HCT116 (cell line): ENCODE measurements around the gene VSNL1.

Experiments used
- CEBPB ChIP-seq: IDR thresholded peaks from 2 replicates; pipeline ENCODE4 v1.6.1; 2012; ENCODE audit warnings: low read depth
- CTCF ChIP-seq, 3 experiments: fragments of 200-600 bp in 1 of 3; sonication (generic) in 1 of 3; IDR thresholded peaks in 2 of 3; conservative IDR thresholded peaks in 1 of 3; 2 replicates each; pipeline ENCODE4 v1.5.1; 2012 to 2017; ENCODE audit warnings: low read depth in 2 of 3, low read length in 2 of 3, antibody characterized with exemption in 1 of 3, borderline replicate concordance in 1 of 3, control low read depth in 1 of 3, mild to moderate bottlenecking in 1 of 3, mixed read lengths in 1 of 3, mixed run types in 1 of 3, moderate library complexity in 1 of 3; ENCODE audit not compliant: insufficient read depth in 1 of 3
- EZH2 ChIP-seq: fragments of 200-600 bp; sonication (generic); IDR thresholded peaks from 2 replicates; pipeline ENCODE4 v1.6.1; 2017; ENCODE audit warnings: antibody characterized with exemption, mixed run types
- EZH2phosphoT487 ChIP-seq: fragments of 200-600 bp; IDR thresholded peaks from 2 replicates; pipeline ENCODE4 v1.6.1; 2018; ENCODE audit warnings: antibody characterized with exemption, borderline replicate concordance
- POLR2A ChIP-seq: IDR thresholded peaks from 2 replicates; pipeline ENCODE4 v1.7.0; 2011; ENCODE audit warnings: borderline replicate concordance; ENCODE audit not compliant: insufficient read depth, insufficient read length; ENCODE audit errors: extremely low read depth
- POLR2AphosphoS5 ChIP-seq: IDR thresholded peaks from 2 replicates; pipeline ENCODE4 v1.6.1; 2011; ENCODE audit warnings: mild to moderate bottlenecking, low read depth, low read length, moderate library complexity
- SIN3A ChIP-seq: IDR thresholded peaks from 2 replicates; pipeline ENCODE4 v1.6.1; 2012; ENCODE audit warnings: low read depth
- SRF ChIP-seq: IDR thresholded peaks from 2 replicates; pipeline ENCODE4 v1.6.1; 2012; ENCODE audit warnings: low read depth
- TCF7L2 ChIP-seq: IDR thresholded peaks from 2 replicates; pipeline ENCODE4 v1.7.0; 2011; ENCODE audit warnings: borderline replicate concordance, inconsistent platforms; ENCODE audit not compliant: insufficient read depth, insufficient read length; ENCODE audit errors: extremely low read depth
- YY1 ChIP-seq: IDR thresholded peaks from 2 replicates; pipeline ENCODE4 v1.6.1; 2011; ENCODE audit warnings: low read length, low read depth, moderate library complexity, mild to moderate bottlenecking; ENCODE audit not compliant: insufficient replicate concordance; ENCODE audit errors: extremely low read depth
- ZBTB33 ChIP-seq: IDR thresholded peaks from 2 replicates; pipeline ENCODE4 v1.6.1; 2011; ENCODE audit warnings: mild to moderate bottlenecking, low read length, moderate library complexity; ENCODE audit not compliant: insufficient replicate concordance; ENCODE audit errors: extremely low read depth
- TF ChIP-seq, protein P1 (sequence below): IDR thresholded peaks from 2 replicates; pipeline ENCODE4 v1.6.1; 2012; ENCODE audit warnings: low read depth
- TF ChIP-seq, protein P2 (sequence below): IDR thresholded peaks from 2 replicates; pipeline ENCODE4 v1.6.1; 2012

DNA sequence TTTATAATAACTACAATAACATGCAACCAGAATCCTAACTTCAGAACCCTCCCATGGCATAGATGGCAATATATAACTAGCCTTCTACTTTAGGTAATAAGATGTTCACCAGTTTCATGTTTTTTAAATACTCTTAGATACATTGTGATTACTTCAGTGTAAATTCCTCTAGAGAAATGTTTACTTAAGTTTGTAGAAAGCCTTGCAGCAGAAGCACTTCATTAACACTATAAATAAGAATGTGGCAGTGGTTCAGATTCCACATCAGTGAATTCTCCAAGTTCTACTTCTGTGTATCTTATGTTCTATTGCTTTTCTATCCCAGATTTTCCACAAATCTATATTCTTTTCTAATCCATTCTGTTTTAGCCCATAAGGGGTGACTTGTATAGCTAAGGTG lies 21.0 kb upstream of the VSNL1 start:
- TF ChIP-seq YY1: no peak
- no peak for TF ChIP-seq TCF7L2
- no peak for TF ChIP-seq CTCF (IDR thresholded peaks at IDR 0.05 in 2 of 3, conservative IDR thresholded peaks at IDR 0.05 in 1 of 3; ENCODE audit: borderline replicate concordance in 1 of 3, insufficient read depth in 1 of 3, low read depth in 2 of 3, low read length in 2 of 3)
- TF ChIP-seq ZBTB33: no peak
- TF ChIP-seq POLR2AphosphoS5: no peak
- TF ChIP-seq, protein P1, sequence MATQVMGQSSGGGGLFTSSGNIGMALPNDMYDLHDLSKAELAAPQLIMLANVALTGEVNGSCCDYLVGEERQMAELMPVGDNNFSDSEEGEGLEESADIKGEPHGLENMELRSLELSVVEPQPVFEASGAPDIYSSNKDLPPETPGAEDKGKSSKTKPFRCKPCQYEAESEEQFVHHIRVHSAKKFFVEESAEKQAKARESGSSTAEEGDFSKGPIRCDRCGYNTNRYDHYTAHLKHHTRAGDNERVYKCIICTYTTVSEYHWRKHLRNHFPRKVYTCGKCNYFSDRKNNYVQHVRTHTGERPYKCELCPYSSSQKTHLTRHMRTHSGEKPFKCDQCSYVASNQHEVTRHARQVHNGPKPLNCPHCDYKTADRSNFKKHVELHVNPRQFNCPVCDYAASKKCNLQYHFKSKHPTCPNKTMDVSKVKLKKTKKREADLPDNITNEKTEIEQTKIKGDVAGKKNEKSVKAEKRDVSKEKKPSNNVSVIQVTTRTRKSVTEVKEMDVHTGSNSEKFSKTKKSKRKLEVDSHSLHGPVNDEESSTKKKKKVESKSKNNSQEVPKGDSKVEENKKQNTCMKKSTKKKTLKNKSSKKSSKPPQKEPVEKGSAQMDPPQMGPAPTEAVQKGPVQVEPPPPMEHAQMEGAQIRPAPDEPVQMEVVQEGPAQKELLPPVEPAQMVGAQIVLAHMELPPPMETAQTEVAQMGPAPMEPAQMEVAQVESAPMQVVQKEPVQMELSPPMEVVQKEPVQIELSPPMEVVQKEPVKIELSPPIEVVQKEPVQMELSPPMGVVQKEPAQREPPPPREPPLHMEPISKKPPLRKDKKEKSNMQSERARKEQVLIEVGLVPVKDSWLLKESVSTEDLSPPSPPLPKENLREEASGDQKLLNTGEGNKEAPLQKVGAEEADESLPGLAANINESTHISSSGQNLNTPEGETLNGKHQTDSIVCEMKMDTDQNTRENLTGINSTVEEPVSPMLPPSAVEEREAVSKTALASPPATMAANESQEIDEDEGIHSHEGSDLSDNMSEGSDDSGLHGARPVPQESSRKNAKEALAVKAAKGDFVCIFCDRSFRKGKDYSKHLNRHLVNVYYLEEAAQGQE: no peak
- TF ChIP-seq SRF: no peak
- no peak for TF ChIP-seq POLR2A
- no peak for TF ChIP-seq EZH2
- TF ChIP-seq, protein P2, sequence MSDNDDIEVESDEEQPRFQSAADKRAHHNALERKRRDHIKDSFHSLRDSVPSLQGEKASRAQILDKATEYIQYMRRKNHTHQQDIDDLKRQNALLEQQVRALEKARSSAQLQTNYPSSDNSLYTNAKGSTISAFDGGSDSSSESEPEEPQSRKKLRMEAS: no peak
- no peak for TF ChIP-seq EZH2phosphoT487
- no peak for TF ChIP-seq SIN3A
- no peak for TF ChIP-seq CEBPB
